ENCODE measurements around the gene DEPP1.
A peak's percentile ranks its signal among the peaks of the same experiment; 100 is the strongest.

- TF ChIP-seq CTCF (IDR thresholded peaks at IDR 0.05), result peak in 2 of 3 donors; percentile 30 to 44
- peak; percentile 99 for TF ChIP-seq POLR2A (IDR thresholded peaks at IDR 0.05)
Measured at GRCh38 chr10:44978570-44979280, at the start of gene DEPP1.
